ENCODE results near the gene RNF213.
"Not testable (repeated sequence)": the region's sequence is repeated elsewhere in the genome, so short reads cannot be mapped to it uniquely, and the experiment has no call there.

RNF213 gene

DNA sequence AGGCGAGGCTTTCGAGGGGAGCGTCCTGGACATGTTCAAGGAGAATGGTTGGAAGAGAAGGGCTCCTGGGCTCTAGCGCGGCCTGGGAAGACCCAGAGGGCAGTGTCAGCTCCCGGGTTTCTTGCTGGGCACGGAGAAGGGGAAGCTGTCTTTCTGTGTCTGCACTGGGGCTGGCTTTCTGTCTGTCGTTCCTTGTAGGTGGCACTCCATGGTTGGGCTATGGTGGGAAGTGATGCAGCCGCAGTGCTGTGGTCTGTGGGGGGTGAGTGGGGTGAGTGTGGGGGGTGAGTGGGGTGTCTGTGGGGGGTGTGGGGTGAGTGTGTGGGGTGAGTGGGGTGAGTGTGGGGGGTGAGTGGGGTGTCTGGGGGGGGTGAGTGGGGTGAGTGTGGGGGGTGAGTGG is 13.7 kb downstream of the RNF213 start:
- no peak for DNase-seq

DNA sequence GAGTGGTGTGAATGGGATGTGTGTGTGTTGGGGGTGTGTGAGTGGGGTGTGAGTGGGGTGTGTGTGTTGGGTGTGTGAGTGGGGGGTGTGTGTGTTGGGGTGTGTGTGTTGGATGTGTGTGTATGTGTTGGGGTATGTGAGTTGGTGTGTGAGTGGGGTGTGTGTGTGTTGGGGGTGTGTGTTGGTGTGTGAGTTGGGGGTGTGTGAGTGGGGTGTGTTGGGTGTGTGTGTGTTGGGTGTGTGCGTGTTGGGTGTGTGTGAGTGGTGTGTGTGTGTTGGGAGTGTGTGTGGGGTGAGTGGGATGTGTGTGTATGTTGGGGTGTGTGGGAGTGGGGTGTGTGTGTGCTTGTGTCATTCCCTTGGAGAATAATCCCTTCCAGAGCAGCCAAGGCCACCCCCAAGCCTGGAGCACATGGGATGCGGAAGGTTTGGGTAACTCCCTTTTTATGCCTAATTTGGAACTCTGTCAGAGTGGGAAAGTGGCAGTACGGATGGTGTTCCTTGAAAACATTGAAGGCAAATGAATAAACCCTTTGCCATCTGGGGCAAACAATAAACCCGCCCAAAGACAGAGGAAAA is 14.3 kb downstream of the RNF213 start:
- DNase-seq: no peak

DNA sequence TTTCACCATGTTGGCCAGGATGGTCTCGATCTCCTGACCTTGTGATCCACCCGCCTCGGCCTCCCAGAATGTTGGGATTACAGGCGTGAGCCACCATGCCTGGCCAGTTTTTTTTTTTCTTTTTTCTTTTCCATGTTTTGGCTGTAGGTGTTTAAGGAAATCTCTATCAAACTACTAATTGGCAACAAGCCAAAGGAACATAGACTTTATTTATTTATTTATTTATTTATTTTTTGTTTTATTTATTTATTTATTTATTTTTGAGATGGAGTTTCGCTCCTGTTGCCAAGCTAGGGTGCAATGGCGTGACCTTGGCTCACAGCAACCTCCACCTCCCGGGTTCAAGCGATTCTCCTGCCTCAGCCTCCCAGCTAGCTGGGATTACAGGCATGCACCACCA is 15.2 kb downstream of the RNF213 start:
- not testable (repeated sequence) for DNase-seq

DNA sequence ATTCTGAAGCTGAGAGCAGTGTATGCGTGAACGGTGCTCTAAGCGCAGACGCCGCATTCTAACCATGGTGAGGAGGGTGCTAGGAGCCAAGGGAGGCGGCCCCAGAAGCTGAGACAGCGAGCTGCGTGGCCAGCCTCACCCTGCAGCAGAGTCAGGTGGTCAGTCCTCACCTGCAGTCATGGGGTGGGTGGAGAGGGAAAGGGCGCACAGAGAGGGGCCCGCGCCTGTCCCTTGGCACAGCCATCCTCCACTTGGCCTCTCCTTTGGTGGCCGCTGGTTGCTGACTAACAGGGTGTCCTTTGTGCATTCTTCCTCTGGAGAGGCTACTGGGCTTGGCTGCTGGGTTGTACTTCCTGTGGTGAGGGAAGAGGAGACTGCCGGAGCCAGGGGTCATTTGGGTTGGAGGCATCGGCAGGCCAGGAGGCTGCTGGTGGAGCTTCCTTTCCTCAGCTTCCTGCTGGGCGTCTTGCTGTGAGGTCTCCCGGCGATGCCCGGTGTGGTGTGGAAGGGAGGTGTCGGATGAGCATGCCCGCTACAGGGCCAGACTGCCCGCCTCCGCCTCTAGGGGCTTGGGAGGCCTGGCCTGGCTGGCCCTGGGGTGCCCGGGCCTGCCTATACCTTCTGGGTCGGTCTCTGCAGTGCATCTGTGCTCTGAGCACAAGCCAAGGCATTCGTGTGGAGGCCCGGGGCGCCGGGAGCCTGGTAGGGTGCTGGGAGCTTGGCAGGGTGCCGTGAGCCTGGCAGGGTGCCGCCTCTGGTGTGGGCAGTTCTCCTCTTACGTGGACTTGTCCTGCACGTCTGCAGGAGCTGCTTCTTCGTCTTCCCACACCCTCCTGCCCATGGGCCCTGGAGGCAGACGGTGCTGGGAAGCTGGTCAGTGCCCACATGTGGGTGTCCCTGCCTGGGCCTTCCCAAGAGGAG is 17.4 kb downstream of the RNF213 start:
- DNase-seq: no peak

DNA sequence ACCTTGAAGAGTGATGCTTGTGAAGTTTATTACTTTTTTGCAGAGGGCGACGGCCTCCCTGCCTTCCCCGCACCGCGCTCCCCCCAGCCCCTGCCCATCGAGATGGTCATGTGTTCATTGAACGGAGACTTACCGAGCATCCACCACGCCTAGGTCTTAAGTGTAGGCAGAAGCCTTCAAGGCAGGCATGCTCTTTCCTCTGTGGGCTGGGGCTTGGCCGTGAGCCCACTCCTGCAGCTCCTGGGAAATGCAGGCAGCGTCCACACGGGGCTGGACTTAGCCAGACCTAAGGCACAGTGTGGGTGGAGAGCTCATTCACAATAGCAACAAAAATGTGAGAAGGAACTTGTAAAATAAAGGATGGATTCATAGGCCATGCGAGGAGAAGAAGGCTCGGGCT is 19.2 kb downstream of the RNF213 start:
- no peak for DNase-seq

DNA sequence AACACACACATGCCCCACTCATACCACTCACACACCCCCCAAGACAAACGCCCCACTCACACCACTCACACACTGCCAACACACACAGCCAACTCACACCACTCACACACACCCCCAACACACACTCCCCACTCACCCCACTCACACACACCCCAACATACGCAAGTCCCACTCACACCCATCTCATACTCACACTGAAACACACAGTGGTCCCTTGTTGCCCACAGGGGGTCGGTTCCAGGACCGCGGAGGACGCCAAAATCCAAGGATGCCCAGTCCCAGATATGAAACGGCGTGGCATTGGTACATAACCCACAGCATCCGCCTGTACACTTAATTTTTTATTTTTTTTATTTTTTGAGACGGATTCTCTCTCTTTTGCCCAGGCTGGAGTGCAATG is 20.9 kb downstream of the RNF213 start:
- DNase-seq: no peak

DNA sequence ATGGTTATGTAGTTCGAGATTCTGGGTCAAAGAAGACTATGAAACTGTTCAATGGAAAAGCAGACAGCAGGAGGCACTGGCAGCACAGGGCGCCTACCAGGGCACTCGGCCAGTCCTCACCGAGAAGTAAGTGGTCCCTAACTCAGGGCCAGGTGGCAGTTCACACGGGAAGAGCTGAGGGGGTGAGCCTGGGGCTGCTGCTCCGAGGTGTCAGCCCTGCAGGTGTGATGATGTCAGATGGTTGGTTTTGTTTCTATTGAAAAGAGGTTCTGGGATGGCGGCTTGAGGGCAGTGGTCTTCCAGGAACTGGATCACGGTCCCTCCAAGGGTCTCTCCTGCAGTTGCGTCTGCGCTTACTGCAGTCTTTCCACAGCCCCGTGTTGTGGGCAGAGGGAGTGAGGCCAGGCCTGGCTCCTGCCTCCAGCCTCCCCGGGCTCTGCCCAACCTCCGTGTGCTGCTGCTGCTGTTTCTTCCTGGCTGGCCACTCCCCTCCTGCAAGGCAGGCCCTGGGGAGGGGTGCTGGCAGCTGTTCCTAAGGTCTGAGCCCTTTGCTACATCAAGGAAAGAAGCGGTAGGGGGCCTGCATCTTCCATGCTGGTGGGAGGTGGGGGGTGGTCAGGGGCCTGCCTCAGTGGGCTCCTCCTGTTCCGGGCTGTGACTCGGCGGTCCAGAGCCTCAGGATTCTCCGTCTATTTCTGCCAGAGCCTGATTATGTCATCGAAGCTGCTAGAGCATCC is 22.6 kb downstream of the RNF213 start:
- DNase-seq: no peak

DNA sequence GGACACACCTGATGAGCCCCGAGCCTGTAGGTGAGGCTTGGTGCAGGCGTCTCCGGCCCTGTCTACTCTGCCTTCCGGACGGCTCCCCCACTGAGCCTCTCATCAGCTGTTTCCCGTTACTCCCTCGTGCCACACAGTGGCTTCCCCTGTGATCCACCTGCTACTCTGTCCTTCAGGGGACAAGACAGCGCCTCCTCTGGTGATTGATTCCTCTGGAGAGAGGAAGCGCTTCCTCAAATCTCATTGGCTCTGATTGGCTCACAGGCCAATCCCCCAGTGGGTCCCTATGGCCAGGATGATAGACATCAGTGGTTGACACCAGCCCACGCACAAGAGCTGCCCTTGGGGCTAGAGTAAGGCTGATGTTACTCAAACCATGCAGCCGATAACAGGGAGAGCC is 24.0 kb downstream of the RNF213 start:
- no peak for DNase-seq

DNA sequence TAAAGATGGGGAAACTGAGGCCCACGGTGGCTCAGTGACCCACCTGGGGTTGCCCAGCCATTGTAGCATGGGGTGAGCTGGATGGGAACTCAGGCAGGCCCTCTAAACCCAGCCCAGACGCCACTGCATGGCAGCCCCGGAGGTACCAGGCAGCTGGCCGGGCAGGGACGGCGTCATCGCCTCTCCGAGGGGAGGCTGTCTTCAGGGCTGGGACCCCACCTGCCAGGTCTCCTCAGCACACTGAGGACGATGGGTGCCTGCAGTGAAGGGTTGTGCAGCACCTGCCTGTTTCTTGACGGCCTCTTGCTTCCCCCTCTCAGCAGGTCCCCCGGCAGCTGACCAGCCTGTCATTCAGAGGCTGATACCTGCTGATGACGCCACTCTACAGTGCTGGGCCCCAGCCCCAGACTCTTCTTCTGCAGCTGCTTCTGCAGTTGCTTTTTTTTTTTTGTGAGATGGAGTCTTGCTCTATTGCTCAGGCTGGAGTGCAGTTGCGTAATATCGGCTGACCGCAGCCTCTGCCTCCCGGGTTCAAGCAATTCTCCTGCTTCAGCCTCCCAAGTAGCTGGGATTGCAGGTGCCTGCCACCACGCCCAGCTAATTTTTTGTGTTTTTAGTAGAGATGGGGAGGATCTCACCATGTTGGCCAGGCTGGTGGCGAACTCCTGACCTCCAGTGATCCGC is 24.7 kb downstream of the RNF213 start:
- no peak for DNase-seq

DNA sequence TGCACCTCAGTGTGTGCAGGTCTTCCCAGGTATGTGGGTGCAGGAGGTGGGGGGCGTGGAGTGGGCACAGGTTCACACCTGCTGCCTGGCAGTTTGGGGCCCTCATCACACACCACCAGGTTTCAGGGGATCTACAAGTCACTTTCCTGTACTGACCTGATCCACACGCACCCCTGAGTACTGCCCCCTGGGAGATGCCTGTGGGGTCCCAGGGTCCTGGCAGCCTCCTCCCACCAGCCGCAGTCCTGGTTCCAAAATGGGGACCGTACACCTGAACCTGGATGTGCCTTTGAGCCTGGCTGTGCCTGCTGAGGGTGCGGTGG is 25.9 kb downstream of the RNF213 start:
- no peak for DNase-seq

DNA sequence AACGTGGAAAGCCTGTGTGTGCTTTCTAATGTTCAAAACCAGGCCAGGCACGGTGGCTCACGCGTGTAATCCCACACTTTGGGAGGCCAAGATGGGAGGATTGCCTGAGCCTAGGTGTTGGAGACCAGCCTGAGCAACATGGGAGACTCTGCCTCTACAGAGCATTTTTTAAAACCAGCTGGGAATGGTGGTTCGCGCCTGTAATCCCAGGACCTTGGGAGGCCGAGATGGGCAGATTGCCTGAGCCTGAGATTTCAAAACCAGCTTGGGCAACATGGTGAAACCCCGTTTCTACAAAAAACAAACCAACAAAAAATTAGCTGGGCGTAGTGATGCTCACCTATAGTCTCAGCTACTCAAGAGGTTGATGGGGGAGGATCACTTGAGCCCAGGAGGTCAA is 26.4 kb downstream of the RNF213 start:
- no peak for DNase-seq

DNA sequence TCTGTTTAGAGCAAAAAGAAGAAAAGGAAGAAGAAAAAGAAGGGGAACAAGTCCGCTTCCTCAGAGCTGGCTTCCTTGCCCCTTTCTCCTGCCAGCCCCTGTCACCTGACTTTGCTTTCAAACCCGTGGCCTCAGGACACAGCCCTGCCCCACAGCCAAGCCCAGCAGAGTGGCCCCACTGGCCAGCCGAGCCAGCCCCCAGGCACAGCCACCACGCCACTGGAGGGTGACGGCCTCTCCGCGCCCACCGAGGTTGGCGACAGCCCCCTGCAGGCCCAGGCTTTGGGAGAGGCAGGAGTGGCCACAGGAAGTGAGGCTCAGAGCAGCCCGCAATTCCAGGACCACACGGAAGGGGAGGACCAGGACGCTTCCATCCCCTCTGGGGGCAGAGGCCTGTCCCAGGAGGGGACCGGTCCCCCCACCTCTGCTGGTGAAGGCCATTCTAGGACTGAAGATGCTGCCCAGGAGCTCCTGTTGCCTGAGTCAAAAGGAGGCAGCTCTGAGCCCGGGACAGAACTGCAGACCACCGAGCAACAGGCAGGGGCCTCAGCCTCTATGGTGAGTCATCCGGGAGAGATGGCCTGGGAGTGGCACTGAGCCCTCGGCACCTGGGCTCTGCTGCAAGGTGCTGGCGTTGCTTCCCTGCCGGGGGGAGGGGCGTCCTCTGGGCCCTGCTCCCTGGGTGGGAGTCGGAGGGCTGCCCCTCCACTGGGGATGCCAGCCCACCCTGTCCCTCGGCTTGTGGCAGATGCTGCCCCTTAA is 27.3 kb downstream of the RNF213 start:
- no peak for DNase-seq

DNA sequence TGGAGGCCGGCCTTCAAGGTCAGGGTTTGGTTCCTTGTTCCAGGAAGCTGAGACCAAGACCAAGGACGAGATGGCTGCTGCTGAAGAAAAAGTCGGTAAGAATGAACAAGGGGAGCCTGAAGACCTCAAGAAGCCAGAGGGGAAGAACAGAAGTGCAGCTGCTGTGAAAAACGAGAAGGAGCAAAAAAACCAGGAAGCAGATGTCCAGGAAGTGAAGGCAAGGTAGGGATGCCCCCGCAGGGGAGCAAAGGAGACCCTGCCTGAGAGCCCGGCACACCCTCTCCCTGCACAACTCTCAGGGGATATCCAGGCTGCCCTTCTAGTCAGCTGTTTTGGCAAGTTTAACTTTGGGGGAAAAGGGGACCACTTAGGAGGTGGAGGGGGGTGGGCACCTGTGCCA is 29.0 kb downstream of the RNF213 start:
- no peak for DNase-seq

DNA sequence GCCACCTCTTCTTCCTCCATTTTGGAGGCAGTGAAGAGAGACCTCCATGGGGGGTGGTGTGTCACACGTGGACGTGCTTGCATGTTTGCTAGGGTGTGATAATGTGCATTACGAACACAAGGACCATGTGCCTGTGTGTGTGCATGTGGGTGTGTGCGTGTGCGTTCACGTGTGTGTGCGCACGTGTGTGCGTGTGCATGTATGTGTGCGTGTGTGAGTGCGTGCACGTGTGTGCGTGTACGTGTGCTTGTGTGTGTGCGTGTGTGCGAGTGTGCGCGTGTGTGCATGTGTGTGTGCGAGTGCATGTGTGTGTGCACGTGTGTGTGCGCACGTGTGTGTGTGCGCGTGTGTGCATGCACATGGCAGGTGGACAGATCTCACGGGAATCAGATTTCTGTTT is 29.5 kb downstream of the RNF213 start:
- DNase-seq: no peak

DNA sequence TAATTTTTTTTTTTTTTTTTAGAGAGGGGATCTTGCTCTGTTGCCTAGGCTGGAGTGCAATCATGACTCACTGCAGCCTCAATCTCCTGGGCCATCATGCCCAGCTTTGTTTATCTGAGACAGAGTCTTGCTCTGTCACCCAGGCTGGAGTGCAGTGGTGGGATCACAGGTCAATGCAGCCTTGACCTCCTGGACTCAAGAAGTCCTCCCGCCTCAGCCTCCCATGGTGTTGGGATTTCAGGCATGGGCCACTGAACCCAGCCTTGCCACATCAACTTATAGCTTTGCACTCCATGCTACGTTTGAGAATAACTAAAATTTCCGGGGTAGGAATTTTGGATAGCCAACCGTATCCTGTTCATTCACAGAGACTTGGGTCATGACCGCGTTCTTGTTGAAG is 30.6 kb downstream of the RNF213 start:
- no peak for DNase-seq

DNA sequence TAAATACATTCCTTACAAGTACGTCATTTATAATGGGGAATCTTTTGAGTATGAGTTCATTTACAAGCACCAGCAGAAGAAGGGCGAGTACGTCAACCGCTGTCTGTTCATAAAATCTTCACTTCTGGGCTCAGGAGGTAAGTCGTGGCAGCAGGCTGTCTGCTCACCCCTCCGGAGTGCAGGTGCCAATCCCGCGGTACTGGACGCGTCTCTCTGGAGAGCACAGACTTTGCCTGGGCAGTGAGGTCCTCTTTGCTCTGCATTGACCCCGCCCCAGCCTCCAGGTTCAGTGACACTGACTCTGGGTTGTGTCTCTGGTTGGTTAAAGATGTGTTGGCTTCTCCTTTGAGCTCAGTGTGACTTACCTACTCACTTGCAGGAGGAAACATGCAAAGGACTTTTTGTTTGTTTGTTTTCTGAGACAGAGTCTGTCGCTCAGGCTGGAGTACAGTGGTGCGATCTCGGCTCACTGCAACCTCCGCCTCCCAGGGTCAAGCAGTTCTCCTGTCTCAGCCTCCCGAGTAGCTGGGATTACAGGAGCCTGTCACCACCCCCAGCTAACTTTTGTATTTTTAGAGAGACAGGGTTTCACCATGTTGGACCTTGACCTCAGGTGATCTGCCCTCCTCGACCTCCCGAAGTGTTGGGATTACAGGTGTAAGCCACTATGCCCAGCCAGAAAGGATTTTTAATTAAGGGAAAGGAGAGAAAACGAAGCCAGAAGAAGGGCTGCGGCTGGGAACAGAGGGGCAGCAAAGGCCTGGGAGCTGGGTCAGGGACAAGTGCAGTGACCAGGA is 31.2 kb downstream of the RNF213 start:
- DNase-seq: no peak

DNA sequence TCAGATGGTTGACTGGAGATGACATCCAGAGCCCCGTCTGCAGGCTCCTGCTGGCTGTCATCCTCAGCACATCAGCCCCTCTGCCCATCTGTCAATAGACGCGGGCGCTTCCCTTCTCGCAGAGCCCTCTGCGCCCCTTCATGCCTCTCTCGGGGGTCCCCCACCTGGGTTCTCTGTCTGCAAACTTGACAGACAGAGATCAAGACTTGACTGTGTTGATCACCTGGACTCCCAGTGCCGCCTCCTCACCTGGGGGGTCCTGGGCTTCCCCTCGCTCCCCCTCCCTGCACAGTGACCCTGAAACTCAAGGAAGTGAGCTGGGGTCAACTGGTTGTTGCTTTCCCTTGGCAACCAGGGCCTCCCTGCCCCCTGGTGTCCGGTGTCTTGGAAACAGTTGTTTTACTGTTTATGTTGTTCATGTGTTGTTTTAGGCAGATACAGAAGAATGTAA is 31.9 kb downstream of the RNF213 start:
- no peak for DNase-seq

DNA sequence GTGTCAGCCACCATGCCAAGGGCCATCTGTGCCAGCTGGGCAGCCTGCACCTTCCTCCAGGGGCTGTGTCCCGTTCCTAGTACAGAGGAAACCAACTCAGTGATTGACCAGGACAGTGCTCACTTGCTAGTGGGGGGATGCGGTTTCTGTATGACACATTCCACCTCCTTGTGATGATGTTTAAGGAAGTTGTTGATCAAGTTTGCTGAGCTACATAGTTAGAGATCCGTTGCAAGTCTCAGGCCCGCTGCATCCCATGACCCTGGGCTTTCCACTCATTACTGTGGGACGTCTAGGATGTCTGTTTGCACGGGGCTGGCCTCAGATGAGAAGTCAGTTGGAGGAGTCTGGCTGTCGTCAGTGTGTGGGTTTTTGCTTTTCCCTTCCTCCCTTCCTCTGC is 33.6 kb downstream of the RNF213 start:
- no peak for DNase-seq

DNA sequence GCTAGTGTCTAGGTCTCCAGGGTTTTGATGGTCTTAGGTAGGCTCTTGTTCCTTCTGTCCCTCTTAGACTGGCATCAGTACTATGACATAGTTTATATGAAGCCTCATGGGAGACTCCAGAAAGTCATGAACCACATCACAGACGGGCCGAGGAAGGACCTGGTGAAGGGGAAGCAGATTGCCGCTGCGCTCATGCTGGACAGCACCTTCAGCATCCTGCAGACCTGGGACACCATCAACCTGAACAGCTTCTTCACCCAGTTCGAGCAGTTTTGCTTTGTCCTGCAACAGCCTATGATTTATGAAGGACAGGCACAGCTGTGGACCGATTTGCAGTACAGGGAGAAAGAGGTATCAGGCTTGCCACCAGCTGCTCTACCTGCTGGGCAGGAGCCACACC is 34.0 kb downstream of the RNF213 start:
- no peak for DNase-seq

DNA sequence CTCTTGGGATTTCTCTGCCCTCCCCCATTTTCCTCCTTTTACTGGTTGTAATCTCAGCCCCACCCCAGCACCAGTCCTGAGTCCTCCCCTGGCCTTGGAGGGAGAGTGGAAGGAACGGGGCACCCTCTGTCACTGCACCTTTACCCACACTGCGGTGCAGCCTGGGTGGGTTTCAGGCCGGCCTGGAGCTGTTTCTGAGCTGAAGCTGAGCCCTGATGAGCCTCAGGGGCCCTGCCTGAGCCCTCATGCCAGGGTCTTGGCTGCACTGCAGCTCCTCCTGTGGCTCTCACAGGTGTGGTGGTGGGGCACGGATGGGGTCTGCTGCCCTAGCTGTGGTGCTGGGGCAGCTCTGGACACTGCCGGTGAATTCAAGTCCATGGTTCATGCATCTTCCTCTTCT is 34.5 kb downstream of the RNF213 start:
- no peak for DNase-seq

DNA sequence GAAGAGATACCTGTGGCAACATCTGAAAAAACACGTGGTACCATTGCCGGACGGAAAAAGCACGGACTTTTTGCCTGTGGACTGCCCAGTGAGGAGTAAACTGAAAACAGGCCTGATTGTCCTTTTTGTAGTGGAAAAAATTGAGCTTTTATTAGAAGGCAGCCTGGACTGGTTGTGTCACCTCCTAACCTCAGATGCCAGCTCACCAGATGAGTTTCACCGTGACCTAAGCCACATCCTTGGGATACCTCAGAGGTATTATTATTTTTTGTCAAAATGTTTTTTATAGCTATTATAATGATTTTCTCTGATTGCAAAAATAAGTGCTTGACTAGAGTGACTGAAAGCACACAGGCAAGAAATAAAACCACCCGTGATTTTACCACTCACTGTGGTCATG is 34.9 kb downstream of the RNF213 start:
- DNase-seq: no peak

DNA sequence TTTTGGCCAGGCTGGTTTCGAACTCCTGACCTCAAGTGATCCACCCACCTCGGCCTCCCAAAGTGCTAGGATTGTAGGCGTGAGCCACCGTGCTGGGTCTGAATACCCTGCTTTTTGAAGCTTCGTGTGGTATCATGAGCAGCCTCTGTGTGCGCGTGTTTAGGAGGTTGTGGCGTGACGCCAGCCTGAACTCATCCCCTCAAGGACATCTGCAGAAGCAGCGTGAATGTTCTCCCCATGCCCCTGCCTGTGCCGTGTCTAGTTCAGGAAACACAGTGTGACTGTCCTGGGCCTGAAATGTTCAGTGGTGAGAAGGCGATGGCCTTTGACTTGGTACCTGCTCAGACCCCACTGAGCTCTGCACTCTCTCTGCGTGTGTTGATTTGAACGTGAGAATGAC is 35.6 kb downstream of the RNF213 start:
- no peak for DNase-seq

Measured in activated CD8-positive, alpha-beta memory T cell treated with anti-CD3 and anti-CD28 coated beads, Interleukin-2, amount 50 U/mL, for 4 hours (primary cell).